Aorta (tissue), 5 donors: ENCODE results near the gene ING2. TPM values are rescaled to one million over a fixed set of nuclear protein-coding genes. Genes with fewer than 3 reads are reported as not detected.
"Not testable (repeated sequence)": the region's sequence is repeated elsewhere in the genome, so short reads cannot be mapped to it uniquely, and the experiment has no call there.

ENCODE experiments used
- ATAC-seq: fragments of 200-7000 bp; cut with Tn5 transposase; one replicate; pipeline ENCODE4 v1.9.1; 2022; ENCODE audit warnings: moderate library complexity; ENCODE audit not compliant: low FRiP score
- DNase-seq, 2 donors: peaks; one replicate each; pipeline ENCODE4 v3.0.0-alpha.2; 2020
- H3K27ac ChIP-seq, 2 donors: one replicate each; pipeline ENCODE4 v1.5.1; 2013; ENCODE audit warnings: low read length in 2 of 2, mild to moderate bottlenecking in 2 of 2, moderate library complexity in 2 of 2, control low read depth in 1 of 2, inconsistent platforms in 1 of 2, low read depth in 1 of 2
- H3K27me3 ChIP-seq, 2 donors: one replicate each; pipeline ENCODE4 v1.6.1; 2013; ENCODE audit warnings: control low read depth in 1 of 2, low read length in 1 of 2, mild to moderate bottlenecking in 1 of 2, moderate library complexity in 1 of 2; ENCODE audit not compliant: insufficient read depth in 2 of 2, control insufficient read depth in 1 of 2
- H3K36me3 ChIP-seq, 2 donors: one replicate each; pipeline ENCODE4 v1.6.1; 2013; ENCODE audit warnings: control low read depth in 1 of 2, low read length in 1 of 2, mild to moderate bottlenecking in 1 of 2; ENCODE audit not compliant: insufficient read depth in 2 of 2, control insufficient read depth in 1 of 2
- H3K4me1 ChIP-seq, 2 donors: one replicate each; pipeline ENCODE4 v1.6.1; 2013; ENCODE audit warnings: low read length in 2 of 2, control low read depth in 1 of 2, mild to moderate bottlenecking in 1 of 2, moderate library complexity in 1 of 2; ENCODE audit not compliant: insufficient read depth in 2 of 2, control insufficient read depth in 1 of 2
- H3K4me3 ChIP-seq, 2 donors: one replicate each; pipeline ENCODE4 v1.5.1; 2013; ENCODE audit warnings: low read length in 2 of 2, control low read depth in 1 of 2, mild to moderate bottlenecking in 1 of 2
- H3K9me3 ChIP-seq: one replicate; pipeline ENCODE4 v1.6.1; 2013; ENCODE audit warnings: mild to moderate bottlenecking, low read length; ENCODE audit not compliant: control insufficient read depth
- WGBS, 2 donors: extraction: QIAGEN DNeasy Blood & Tissue Kit; methylation state at CpG; one replicate each; pipeline ENCODE4 v1.1.7; 2013; 5-methylcytosine and 5-hydroxymethylcytosine counted together
- intact Hi-C, 2 donors: fragments of 100-400 bp; cut with DNase I; formaldehyde crosslinking; loops; one replicate each; pipeline versions ENCODE4 v1.14.2 to v1.15.0; 2022
- polyA plus RNA-seq, 2 donors: library from polyadenylated mRNA; stranded (reverse); fragments of 200-250 nt; gene quantifications; one replicate each; pipeline ENCODE4 v1.2.3, GENCODE V29; 2013
- total RNA-seq, 2 donors: library from RNA; stranded (reverse); fragmentation: NEBNext Ultra II Directional; extraction: Animal tissue kit (Norgen Biotek cat#: 25700); gene quantifications; one replicate each; pipeline ENCODE4 v1.2.1, GENCODE V29; 2021
- donor health status: healthy with polysubstance abuse.
- donor health status: Bipolar disorder and iron deficiency.
- donor health status: DM: no; HTN: no; CAD: no.
- donor health status: DM: no; HTN: no; CAD: no.
- donor health status: DM: yes; HTN: yes; CAD: no.

The ING2 gene
- total and polyA plus RNA-seq, 4 donors: 6.3 to 22.3 (median 9.9) TPM

- no peak for ATAC-seq
- Histone ChIP-seq H3K4me3 (no peak overlapping the region), H3K4me1 (peaks cover 0 to 1% of the 10 kb centered on the region in 2 donors), H3K9me3 (no peaks in the 10 kb centered on the region), H3K36me3 (no peaks in the 10 kb centered on the region), H3K27ac (no peak overlapping the region), H3K27me3 (no peaks in the 10 kb centered on the region)
- intact Hi-C loops: no loop called here
- DNase-seq: no peak
- 67 to 76% methylated on average over 1 of the region's 1 CpG for WGBS, 2 donors
These were observed 35.6 kb upstream of the ING2 start for GRCh38 chr4:183469285-183469684.

GRCh38 chr4:183469936-183470335 is 34.9 kb upstream of the ING2 start:
- Histone ChIP-seq H3K4me3 (no peak overlapping the region), H3K27ac (no peak overlapping the region), H3K9me3 (no peaks in the 10 kb centered on the region), H3K36me3 (no peaks in the 10 kb centered on the region), H3K27me3 (no peaks in the 10 kb centered on the region), H3K4me1 (peaks cover 0 to 1% of the 10 kb centered on the region in 2 donors)
- WGBS, 2 donors: 92 to 97% methylated on average over 2 of the region's 2 CpGs
- no peak for DNase-seq
- ATAC-seq: no peak
- intact Hi-C loops: loop anchor here (5.0 to 10.0 kb wide), 2 partner anchors 185 to 187 kb away; partner anchors contain the start of genes RWDD4 (in 2 of the 2) and TRAPPC11 (in 2 of the 2)

DNA sequence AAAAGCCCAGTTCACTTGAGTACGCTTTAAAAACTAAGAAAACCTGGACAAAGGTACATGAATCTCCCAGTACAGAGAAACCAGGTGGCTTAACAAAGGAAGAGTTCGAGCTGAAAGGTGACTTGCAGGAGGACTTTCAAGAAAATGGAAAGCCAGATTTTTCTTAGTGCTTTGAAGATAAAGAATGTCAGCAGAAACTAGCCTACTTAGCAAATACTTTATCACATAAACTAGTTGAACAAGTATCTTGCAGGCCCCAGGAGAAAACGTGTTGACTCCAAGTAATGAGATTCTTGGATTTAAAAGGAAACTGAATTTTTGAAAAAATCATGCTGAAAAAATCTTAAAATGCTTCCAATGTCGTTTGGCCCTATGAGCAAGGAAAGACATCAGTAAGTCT is 34.0 kb upstream of the ING2 start:
- Histone ChIP-seq H3K36me3 (no peaks in the 10 kb centered on the region), H3K4me1 (peaks cover 0 to 1% of the 10 kb centered on the region in 2 donors), H3K27me3 (no peaks in the 10 kb centered on the region), H3K27ac (no peak overlapping the region), H3K9me3 (no peaks in the 10 kb centered on the region), H3K4me3 (no peak overlapping the region)
- 77% methylated on average over 4 of the region's 4 CpGs for WGBS, 2 donors
- intact Hi-C loops: loop anchor here (5.0 to 10.0 kb wide), 2 partner anchors 184 to 186 kb away; partner anchors contain the start of genes RWDD4 (in 2 of the 2) and TRAPPC11 (in 2 of the 2)
- ATAC-seq (no peak), DNase-seq (no peak)

- Histone ChIP-seq H3K27me3 (no peaks in the 10 kb centered on the region), H3K27ac (no peak overlapping the region), H3K36me3 (no peaks in the 10 kb centered on the region), H3K9me3 (no peaks in the 10 kb centered on the region), H3K4me1 (peaks cover 0 to 1% of the 10 kb centered on the region in 2 donors), H3K4me3 (peak overlapping the region in 1 of 2 donors; percentile 5)
- 13% methylated on average over 12 of the region's 12 CpGs for WGBS, 2 donors
- intact Hi-C loops: loop anchor here (5.0 to 10.0 kb wide), 2 partner anchors 183 to 185 kb away; partner anchors contain the start of genes RWDD4 (in 2 of the 2) and TRAPPC11 (in 2 of the 2)
- peak; percentile 91 to 95 for DNase-seq
- peak; percentile 89 for ATAC-seq
These were observed 32.7 kb upstream of the ING2 start for GRCh38 chr4:183471946-183472708.

DNA sequence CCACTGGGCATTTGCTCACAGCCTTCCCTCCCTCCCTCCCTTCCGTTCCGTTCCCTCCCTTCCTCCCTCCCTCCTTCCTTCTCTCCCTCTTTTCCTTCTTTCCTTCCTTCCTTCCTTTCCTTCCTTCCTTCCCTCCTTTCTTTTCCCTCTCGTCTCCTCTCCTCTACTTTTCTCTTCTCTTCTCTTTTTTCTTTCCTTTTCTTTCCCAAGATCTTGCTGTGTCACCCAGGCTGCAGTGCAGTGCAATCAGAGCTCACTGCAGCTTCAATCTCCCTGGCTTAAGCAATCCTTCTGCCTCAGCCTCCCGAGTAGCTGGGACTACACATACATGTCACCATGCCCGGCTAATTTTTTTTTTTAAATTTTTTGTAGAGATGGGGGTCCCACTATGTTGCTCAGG is 26.7 kb upstream of the ING2 start:
- DNase-seq (no peak), ATAC-seq (no peak)
- Histone ChIP-seq H3K36me3 (no peaks in the 10 kb centered on the region), H3K27ac (no peak overlapping the region), H3K4me1 (no peaks in the 10 kb centered on the region), H3K9me3 (no peaks in the 10 kb centered on the region), H3K27me3 (no peaks in the 10 kb centered on the region), H3K4me3 (no peak overlapping the region)
- intact Hi-C loops: loop anchor here in 1 of 2 donors (10.0 kb wide), 1 partner anchor 177 kb away; the partner anchor contains the start of genes RWDD4 and TRAPPC11
- WGBS, 2 donors: 30 to 31% methylated on average over 5 of the region's 5 CpGs

- Histone ChIP-seq H3K9me3 (no peaks in the 10 kb centered on the region), H3K27me3 (no peaks in the 10 kb centered on the region), H3K4me1 (no peaks in the 10 kb centered on the region), H3K36me3 (no peaks in the 10 kb centered on the region), H3K27ac (no peak overlapping the region), H3K4me3 (no peak overlapping the region)
- intact Hi-C loops: loop anchor here in 1 of 2 donors (10.0 kb wide), 1 partner anchor 176 kb away; the partner anchor contains the start of genes RWDD4 and TRAPPC11
- WGBS, 2 donors: 71 to 78% methylated on average over 2 of the region's 2 CpGs
- ATAC-seq (no peak), DNase-seq (no peak)
These were observed 25.9 kb upstream of the ING2 start for GRCh38 chr4:183478926-183479325.

- H3K36me3 ChIP-seq: not testable (repeated sequence)
These were observed 22.3 kb upstream of the ING2 start for GRCh38 chr4:183482515-183483095.

GRCh38 chr4:183483997-183484396 is 20.9 kb upstream of the ING2 start:
- H3K27ac ChIP-seq: no peak overlapping the region
- WGBS, 2 donors: 92 to 93% methylated on average over 7 of the region's 7 CpGs
- DNase-seq (no peak), ATAC-seq (no peak)
- H3K4me1 ChIP-seq: no peaks in the 10 kb centered on the region
- no peaks in the 10 kb centered on the region for H3K9me3 ChIP-seq
- H3K36me3 ChIP-seq: no peaks in the 10 kb centered on the region
- intact Hi-C loops: no loop called here
- H3K4me3 ChIP-seq: no peak overlapping the region
- no peaks in the 10 kb centered on the region for H3K27me3 ChIP-seq

More at GRCh38 chr4:183482515-183483095, 22.3 kb upstream of the ING2 start:
- H3K9me3 ChIP-seq, DNase-seq, H3K27me3 ChIP-seq, intact Hi-C loops, H3K27ac ChIP-seq, H3K4me1 ChIP-seq, ATAC-seq, H3K4me3 ChIP-seq: not testable (repeated sequence)
- WGBS, 2 donors: 97 to 98% methylated on average over 24 to 33 of the region's 33 CpGs
